Right cardiac atrium (tissue), 5 donors: ENCODE measurements around the gene TRAPPC1. TPM values are rescaled to one million over a fixed set of nuclear protein-coding genes. Genes with fewer than 3 reads are reported as not detected.
A peak's percentile ranks its signal among the peaks of the same experiment; 100 is the strongest.
"Not testable (repeated sequence)": the region's sequence is repeated elsewhere in the genome, so short reads cannot be mapped to it uniquely, and the experiment has no call there.

ENCODE experiments used
- ATAC-seq, 2 donors: fragments of 200-7000 bp; cut with Tn5 transposase; one replicate each; pipeline versions ENCODE4 v1.8.0 to v1.9.1; 2020; ENCODE audit warnings: moderate library complexity in 2 of 2, mild to moderate bottlenecking in 1 of 2
- DNase-seq, 3 donors: peaks; one replicate each; pipeline ENCODE4 v3.0.0-alpha.2; 2020
- H3K27ac ChIP-seq: one replicate; pipeline ENCODE4 v1.5.1; 2013; ENCODE audit warnings: mild to moderate bottlenecking, low read length, control low read depth, moderate library complexity
- H3K27me3 ChIP-seq: one replicate; pipeline ENCODE4 v1.6.1; 2013; ENCODE audit not compliant: control insufficient read depth, insufficient read depth
- H3K4me1 ChIP-seq: one replicate; pipeline ENCODE4 v1.6.1; 2013; ENCODE audit warnings: low read length; ENCODE audit not compliant: control insufficient read depth, insufficient read depth
- H3K4me3 ChIP-seq: one replicate; pipeline ENCODE4 v1.5.1; 2013; ENCODE audit warnings: low read length, control low read depth
- H3K9me3 ChIP-seq: one replicate; pipeline ENCODE4 v1.6.1; 2013; ENCODE audit warnings: low read length; ENCODE audit not compliant: control insufficient read depth
- WGBS: extraction: QIAGEN DNeasy Blood & Tissue Kit; methylation state at CpG from one replicate; pipeline ENCODE4 v1.1.7; 2013; 5-methylcytosine and 5-hydroxymethylcytosine counted together
- intact Hi-C, 4 donors: fragments of 100-400 bp; cut with DNase I; formaldehyde crosslinking; loops; one replicate each; pipeline versions ENCODE4 v1.11.0 to v1.14.0; 2022 to 2023
- polyA plus RNA-seq: library from polyadenylated mRNA; stranded (reverse); fragments of 200-250 nt; gene quantifications from one replicate; pipeline ENCODE4 v1.2.3, GENCODE V29; 2013
- total RNA-seq, 4 donors: library from RNA; stranded (reverse); fragmentation: NEBNext Ultra II Directional; extraction: Animal tissue kit (Norgen Biotek cat#: 25700); gene quantifications; one replicate each; pipeline ENCODE4 v1.2.1, GENCODE V29; 2021
- donor health status: healthy with polysubstance abuse.
- donor health status: DM: no; HTN: yes; CAD: no.
- donor health status: DM: no; HTN: no; CAD: no.
- donor health status: DM: no; HTN: yes; CAD: no; lungs with severe emphysema.
- donor health status: DM: yes; HTN: yes; CAD: no.

TRAPPC1 gene
- total and polyA plus RNA-seq, 5 donors: 73.4 to 135 (median 107) TPM

DNA sequence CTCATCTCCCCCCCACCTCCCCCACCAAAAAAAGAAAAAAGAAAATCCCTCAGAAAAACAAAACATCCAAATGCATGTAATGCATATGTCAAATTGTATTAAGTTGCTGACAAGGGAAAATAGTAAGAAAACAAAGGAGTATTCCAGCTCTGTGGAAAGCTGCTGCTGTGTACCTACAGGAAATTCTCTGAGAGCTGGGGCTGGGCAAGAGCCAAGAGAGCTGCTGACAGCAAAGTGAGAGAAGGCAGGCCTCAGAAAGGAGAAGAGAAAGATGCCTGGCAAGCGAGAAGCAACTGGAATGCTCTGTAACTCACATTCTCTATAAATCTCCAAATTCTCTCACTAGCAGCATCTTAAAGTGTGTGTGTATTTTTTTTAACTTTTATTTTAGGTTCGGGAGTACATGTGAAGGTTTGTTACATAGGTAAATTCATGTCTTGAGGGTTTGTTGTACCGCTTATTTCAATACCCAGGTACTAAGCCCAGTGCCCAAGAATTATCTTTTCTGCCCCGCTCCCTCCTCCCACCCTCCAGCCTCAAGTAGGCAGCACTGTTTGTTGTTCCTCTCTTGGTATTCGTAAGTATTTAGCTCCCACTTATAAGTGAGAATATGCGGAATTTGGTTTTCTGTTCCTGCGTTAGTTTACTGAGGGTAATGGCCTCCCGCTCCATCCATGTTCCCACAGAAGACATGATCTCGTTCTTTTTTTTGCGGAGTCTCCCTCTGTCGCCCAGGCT is 24.7 kb upstream of the TRAPPC1 start:
- WGBS: 54% methylated on average over 11 of the region's 11 CpGs
- intact Hi-C loops: no loop called here
- ATAC-seq: peak; percentile 79 to 87
- Histone ChIP-seq H3K27me3 (no peaks in the 10 kb centered on the region), H3K4me1 (no peaks in the 10 kb centered on the region), H3K9me3 (no peaks in the 10 kb centered on the region), H3K4me3 (no peak overlapping the region), H3K27ac (no peak overlapping the region)
- peak; percentile 61 to 86 (median 84) for DNase-seq

DNA sequence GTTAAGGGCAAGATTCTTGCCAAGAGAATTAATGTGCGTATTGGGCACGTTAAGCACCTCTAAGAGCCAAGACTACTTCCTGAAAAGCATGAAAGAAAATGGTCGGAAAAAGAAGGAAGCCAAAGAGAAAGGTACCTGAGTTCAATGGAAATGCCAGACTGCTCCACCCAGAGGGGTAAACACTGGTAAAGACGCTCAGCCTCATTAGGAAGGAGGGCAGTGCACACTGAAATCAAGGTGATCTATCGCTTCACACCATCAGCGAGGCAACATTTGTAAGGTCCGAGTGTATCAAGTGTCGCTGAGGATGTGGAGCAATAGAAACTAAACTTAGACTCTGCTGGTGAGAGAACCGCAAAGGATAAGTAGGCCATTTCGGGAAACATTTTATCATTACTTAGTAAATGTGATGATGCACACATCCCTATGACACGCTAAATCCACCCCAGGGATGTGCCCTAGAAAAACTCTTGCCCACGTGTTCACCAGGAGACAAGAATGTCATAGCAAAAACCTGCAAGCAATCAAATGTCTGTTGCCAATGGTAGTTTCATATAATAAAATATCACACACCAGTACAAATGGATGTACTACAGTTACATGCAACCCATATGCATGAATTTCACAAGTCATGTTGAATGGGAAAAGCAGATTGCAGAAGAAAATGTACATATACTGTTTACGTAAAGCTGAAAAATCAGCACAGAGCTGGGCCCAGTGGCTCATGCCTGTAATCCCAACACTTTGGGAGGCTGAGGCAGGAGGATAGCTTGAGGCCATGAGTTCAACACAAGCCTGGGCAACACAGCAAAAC is 23.9 kb upstream of the TRAPPC1 start:
- peak; percentile 56 to 69 for ATAC-seq
- WGBS: 50% methylated on average over 13 of the region's 13 CpGs
- Histone ChIP-seq H3K9me3 (no peaks in the 10 kb centered on the region), H3K27ac (peak overlapping the region; percentile 57), H3K4me1 (no peaks in the 10 kb centered on the region), H3K4me3 (no peak overlapping the region), H3K27me3 (no peaks in the 10 kb centered on the region)
- intact Hi-C loops: no loop called here
- no peak for DNase-seq

DNA sequence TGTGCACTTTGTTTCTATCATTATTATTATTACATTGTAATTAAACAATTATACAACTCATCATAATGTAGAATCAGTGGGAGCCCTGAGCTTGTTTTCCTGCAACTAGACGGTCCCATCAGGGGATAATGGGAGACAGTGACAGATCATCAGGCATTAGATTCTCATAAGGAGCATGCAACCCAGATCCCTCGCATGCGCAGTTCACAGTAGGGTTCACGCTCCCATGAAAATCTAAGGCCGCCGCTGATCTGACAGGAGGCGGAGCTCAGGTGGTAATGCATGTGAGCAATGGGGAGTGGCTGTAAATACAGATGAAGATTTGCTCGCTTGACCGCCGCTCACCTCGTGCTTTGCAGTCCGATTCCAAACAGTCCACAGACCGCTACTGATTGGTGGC is 21.5 kb upstream of the TRAPPC1 start:
- intact Hi-C loops, H3K9me3 ChIP-seq, H3K27me3 ChIP-seq, H3K27ac ChIP-seq, DNase-seq, H3K4me1 ChIP-seq, ATAC-seq, H3K4me3 ChIP-seq: not testable (repeated sequence)
- 95% methylated on average over 13 of the region's 13 CpGs for WGBS

DNA sequence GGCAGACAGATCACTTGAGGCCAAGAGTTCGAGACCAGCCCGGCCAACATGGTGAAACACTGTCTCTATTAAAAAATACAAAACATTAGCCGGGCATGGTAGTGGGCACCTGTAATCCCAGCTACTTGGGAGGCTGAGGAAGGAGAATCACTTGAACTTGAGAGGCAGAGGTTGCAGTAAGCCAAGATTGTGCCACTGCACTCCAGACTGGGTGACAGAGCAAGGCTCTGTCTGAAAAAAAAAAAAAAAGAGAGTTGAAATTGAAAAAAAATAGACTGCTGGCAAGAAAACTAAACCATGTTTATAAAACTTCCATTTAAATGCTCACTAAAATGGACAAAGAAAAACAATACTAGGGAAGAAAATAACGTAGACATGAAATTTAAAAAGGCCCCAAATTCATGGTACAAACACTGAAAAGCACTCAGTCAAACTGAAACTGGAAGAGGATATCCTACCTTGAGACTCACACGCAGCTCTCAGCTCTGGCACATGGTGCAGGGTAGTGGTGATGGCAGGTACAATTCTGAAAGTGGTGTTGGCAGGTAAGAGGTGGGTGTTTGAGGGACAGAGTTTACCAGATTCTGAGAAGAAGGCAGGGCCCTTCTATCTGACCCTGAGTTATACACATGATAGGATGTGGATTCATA is 19.5 kb upstream of the TRAPPC1 start:
- DNase-seq: no peak
- no peak overlapping the region for H3K27ac ChIP-seq
- no peaks in the 10 kb centered on the region for H3K9me3 ChIP-seq
- intact Hi-C loops: no loop called here
- no peak for ATAC-seq
- no peaks in the 10 kb centered on the region for H3K4me1 ChIP-seq
- no peak overlapping the region for H3K4me3 ChIP-seq
- no peaks in the 10 kb centered on the region for H3K27me3 ChIP-seq
- WGBS: 78% methylated on average over 5 of the region's 5 CpGs

DNA sequence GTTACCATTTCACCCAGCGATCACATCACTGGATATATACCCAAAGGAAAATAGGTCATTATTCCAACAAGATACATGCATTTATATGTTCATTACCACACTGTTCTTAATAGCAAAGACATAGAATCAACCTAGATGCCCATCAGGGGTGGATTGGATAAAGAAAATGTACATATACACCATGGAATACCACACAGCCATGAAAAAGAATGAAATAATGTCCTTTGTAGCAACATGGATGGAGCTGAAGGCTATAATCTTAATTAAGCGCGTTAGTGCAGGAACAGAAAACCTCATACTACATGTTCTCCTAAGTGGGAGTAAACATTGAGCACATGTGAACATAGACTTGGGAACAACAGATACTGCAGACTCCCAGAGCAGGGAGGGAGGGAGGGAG is 18.8 kb upstream of the TRAPPC1 start:
- no peaks in the 10 kb centered on the region for H3K27me3 ChIP-seq
- H3K9me3 ChIP-seq: no peaks in the 10 kb centered on the region
- H3K4me3 ChIP-seq: no peak overlapping the region
- ATAC-seq (no peak), DNase-seq (no peak)
- WGBS: 79% methylated on average over 3 of the region's 3 CpGs
- intact Hi-C loops: no loop called here
- no peak overlapping the region for H3K27ac ChIP-seq
- H3K4me1 ChIP-seq: no peaks in the 10 kb centered on the region

DNA sequence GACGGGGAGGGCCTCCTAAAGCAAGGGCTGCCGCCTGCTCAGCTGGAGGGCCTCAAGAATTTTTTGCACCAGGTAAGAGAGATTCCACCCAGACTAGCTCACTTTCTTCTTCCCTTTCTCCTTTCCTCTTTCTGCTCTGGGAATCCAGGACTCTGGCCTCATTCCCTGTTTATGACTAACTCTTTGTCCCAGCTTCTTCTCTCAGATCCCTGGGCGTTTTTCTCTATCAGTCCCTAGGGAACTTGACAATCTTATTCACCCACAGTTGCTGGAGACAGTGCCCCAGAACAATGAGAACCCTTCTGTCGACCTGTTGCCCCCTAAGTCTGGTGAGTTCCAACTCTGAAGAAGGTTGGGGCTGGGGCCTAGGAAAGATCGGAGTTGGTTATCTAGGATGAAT is 15.9 kb upstream of the TRAPPC1 start:
- ATAC-seq (no peak), DNase-seq (no peak)
- H3K27ac ChIP-seq: no peak overlapping the region
- no peak overlapping the region for H3K4me3 ChIP-seq
- WGBS: 72% methylated on average over 5 of the region's 5 CpGs
- H3K27me3 ChIP-seq: no peaks in the 10 kb centered on the region
- H3K9me3 ChIP-seq: no peaks in the 10 kb centered on the region
- no peaks in the 10 kb centered on the region for H3K4me1 ChIP-seq
- intact Hi-C loops: no loop called here

DNA sequence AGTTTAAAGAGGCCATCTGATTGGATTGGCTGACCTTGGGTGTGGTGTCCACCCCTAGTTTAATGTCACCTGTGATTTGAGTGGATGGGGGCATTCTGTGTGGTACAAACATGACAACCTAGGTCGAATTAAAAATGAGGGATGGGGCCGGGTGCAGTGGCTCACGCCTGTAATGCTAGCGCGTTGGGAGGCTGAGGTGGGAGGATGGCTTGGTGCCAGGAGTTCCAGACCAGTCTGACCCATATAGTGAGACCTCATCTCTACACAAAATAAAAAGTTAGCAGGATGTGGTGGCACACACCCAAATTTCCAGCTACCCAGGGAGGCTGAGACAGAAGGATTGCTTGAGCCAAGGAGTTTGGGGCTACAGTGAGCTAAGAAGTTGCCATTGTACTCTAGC is 14.7 kb upstream of the TRAPPC1 start:
- intact Hi-C loops: no loop called here
- Histone ChIP-seq H3K9me3 (no peaks in the 10 kb centered on the region), H3K4me3 (no peak overlapping the region), H3K4me1 (no peaks in the 10 kb centered on the region), H3K27ac (no peak overlapping the region), H3K27me3 (no peaks in the 10 kb centered on the region)
- 88% methylated on average over 5 of the region's 5 CpGs for WGBS
- ATAC-seq (no peak), DNase-seq (no peak)

DNA sequence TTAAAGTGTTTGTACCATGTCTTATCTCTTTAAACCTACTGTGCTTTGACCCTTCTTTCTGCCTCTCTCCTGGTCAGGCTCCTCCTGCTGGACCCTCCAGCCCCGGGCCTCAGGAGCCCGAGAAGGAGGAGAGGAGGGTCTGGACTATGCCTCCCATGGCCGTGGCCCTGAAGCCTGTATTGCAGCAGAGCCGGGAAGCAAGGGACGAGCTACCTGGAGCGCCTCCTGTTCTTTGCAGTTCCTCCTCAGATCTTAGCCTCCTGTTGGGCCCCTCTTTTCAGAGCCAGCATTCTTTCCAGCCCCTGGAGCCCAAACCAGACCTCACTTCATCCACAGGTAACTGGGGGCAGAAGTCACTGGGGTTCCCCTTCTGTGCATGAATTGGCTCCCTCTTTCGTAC is 13.9 kb upstream of the TRAPPC1 start:
- DNase-seq (no peak), ATAC-seq (no peak)
- Histone ChIP-seq H3K4me3 (no peak overlapping the region), H3K27me3 (no peaks in the 10 kb centered on the region), H3K9me3 (no peaks in the 10 kb centered on the region), H3K4me1 (no peaks in the 10 kb centered on the region), H3K27ac (no peak overlapping the region)
- WGBS: 92% methylated on average over 7 of the region's 7 CpGs
- intact Hi-C loops: no loop called here

DNA sequence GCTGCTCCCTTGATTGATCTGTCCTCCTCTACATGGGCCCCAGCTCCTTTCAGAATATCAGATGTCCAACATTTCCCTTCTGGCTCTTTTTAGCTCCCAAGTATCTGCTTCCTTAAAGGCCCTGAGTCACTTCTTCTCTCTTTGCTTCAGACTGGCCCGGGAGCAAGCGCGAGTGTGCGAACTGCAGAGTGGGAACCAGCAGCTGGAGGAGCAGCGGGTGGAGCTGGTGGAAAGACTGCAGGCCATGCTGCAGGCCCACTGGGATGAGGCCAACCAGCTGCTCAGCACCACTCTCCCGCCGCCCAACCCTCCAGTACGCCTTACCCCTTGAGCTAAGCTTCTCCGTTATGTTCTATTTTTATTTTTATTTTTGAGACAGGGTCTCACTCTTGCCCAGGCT is 12.6 kb upstream of the TRAPPC1 start:
- H3K9me3 ChIP-seq: no peaks in the 10 kb centered on the region
- H3K4me1 ChIP-seq: no peaks in the 10 kb centered on the region
- WGBS: 94% methylated on average over 9 of the region's 9 CpGs
- DNase-seq (no peak), ATAC-seq (no peak)
- H3K27me3 ChIP-seq: no peaks in the 10 kb centered on the region
- H3K27ac ChIP-seq: no peak overlapping the region
- H3K4me3 ChIP-seq: no peak overlapping the region
- intact Hi-C loops: no loop called here

DNA sequence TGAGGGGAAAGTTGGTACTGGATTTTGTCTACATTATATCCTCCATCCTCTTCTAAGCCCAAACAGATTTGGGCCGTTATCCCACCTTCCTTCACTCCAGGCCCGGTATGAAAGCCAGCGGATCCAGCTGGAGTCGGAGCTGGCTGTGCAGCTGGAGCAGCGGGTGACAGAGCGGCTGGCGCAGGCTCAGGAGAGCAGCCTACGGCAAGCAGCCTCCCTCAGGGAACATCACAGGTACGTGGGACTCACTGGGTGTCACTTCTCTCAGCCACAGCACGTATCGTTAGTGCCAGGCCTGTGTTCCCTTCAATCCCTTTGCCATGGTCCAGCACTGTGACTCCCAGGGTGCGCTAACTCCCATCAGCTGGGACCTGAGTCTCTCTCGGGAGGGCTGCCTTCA is 11.5 kb upstream of the TRAPPC1 start:
- no peak overlapping the region for H3K4me3 ChIP-seq
- no peaks in the 10 kb centered on the region for H3K27me3 ChIP-seq
- intact Hi-C loops: no loop called here
- H3K9me3 ChIP-seq: no peaks in the 10 kb centered on the region
- WGBS: 90% methylated on average over 13 of the region's 13 CpGs
- no peak overlapping the region for H3K27ac ChIP-seq
- no peak for ATAC-seq
- DNase-seq: no peak
- no peaks in the 10 kb centered on the region for H3K4me1 ChIP-seq

DNA sequence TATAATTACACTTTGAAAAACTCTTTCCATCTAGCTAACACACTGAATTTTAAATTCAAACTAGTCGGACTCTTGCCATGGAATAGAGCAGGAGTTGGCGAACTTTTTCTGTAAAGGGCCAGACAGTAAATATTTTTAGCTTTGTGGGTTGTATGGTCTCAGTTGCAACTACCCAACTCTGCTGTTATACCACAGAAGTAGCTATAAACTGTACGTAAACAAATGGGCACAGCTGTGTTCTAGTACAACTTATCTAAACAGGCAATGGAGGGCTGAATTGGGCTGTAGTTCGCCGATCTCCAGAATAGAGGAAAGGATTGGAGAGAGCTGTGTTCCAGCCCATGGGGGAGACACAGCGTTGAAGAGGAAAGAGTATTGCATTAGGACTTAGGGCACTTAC is 9.0 kb upstream of the TRAPPC1 start:
- no peak overlapping the region for H3K4me3 ChIP-seq
- H3K4me1 ChIP-seq: no peaks in the 10 kb centered on the region
- intact Hi-C loops: no loop called here
- no peak for ATAC-seq
- no peaks in the 10 kb centered on the region for H3K27me3 ChIP-seq
- no peak overlapping the region for H3K27ac ChIP-seq
- WGBS: 94% methylated on average over 6 of the region's 6 CpGs
- no peak for DNase-seq
- no peaks in the 10 kb centered on the region for H3K9me3 ChIP-seq
